Measurements from ENCODE around the gene GNB1L. TPM values are rescaled to one million over a fixed set of nuclear protein-coding genes. Genes with fewer than 3 reads are reported as not detected.

Gene GNB1L
- total and polyA plus RNA-seq, 10 of the 15 experiments (the other 5 are each of a cell fraction or from before 2014, with no cell fraction given), result 0.21 to 19.4 (median 6.8) TPM

GRCh38 chr22:19888131-19888746 lies 33.6 kb upstream of the GNB1L start (continued):
- TF ChIP-seq E2F4 (IDR thresholded peaks at IDR 0.05; ENCODE audit: low read depth, low read length), result no peak

DNA sequence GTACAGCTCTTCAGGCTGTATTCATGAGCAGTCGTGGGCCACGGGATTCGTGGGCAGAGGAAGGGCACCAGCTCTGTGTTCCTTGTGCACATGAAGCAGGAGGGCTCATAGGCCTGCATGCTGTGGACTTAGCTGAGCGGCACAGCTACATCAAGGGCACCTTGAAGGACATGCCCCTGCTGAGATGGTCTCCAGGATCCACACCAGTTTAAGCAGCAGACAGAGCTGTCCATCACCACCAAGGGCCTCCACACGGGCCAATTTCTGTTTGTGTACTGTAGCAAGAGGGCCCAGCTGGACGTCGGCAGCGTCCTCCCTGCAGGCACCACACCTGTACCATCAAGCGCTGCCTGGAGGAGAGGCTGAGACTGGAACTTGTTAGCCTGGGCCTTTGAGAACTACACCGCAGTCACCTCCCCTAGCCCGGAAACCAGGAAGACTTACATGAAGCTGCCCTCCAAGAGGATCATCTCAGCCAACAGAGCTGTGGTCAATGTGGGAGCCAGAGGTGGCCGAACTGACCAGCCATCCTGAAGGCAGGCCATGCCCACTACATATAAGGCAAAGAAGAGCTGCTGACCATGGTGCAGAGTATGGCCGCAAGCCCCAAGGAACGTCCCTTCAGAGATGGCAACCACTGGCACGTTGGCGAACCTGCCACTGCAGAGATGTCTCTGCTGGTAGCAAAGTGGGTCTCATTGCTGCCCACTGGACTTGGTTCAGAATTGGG lies 32.7 kb upstream of the GNB1L start:
- Histone ChIP-seq H3K9me3 (replicated peaks; ENCODE audit: control insufficient read depth, insufficient read depth, low read length) (no peaks in the 10 kb centered on the region), H3K4me3 (no peak overlapping the region), H3K9ac (ENCODE audit: control insufficient read depth, insufficient read depth, low read length) (no peak overlapping the region), H3K79me2 (ENCODE audit: control insufficient read depth, insufficient read depth, low read length) (no peaks in the 10 kb centered on the region), H4K20me1 (ENCODE audit: control insufficient read depth, insufficient read depth) (no peaks in the 10 kb centered on the region), H3K4me2 (ENCODE audit: control insufficient read depth, insufficient read depth) (no peak overlapping the region), H3K27me3 (replicated peaks in 1 of 2; ENCODE audit: control insufficient read depth in 2 of 2, insufficient read depth in 2 of 2, low read length in 1 of 2) (no peaks in the 10 kb centered on the region), H3K4me1 (ENCODE audit: control insufficient read depth, insufficient read depth, low read length) (peaks cover 18% of the 10 kb centered on the region), H3K36me3 (ENCODE audit: control insufficient read depth in 2 of 2, insufficient read depth in 2 of 2, low read length in 1 of 2) (no peaks in the 10 kb centered on the region), H2AFZ (ENCODE audit: control insufficient read depth, low read depth, low read length) (no peak overlapping the region), H3K27ac (ENCODE audit: control insufficient read depth, insufficient read depth) (no peak overlapping the region)
- 78% methylated on average over 16 of the region's 16 CpGs for WGBS (ENCODE audit: insufficient coverage, insufficient replicate concordance, low lambda C conversion rate, missing lambda C conversion rate)
- ChIA-PET POLR2A (no interaction called here), SMC1A (ENCODE audit: uncharacterized antibody, unreplicated experiment) (interaction anchor here (0.6 kb wide), 1 partner anchor 294 kb away, joined by 3 read pairs; no protein-coding TSS in a partner anchor), RAD21 (ENCODE audit: unreplicated experiment) (no interaction called here), CTCF (interaction anchor here (1.1 to 1.2 kb wide), 2 partner anchors 22 to 23 kb away, joined by 4 read pairs; no protein-coding TSS in a partner anchor)
- TF ChIP-seq, protein P1, sequence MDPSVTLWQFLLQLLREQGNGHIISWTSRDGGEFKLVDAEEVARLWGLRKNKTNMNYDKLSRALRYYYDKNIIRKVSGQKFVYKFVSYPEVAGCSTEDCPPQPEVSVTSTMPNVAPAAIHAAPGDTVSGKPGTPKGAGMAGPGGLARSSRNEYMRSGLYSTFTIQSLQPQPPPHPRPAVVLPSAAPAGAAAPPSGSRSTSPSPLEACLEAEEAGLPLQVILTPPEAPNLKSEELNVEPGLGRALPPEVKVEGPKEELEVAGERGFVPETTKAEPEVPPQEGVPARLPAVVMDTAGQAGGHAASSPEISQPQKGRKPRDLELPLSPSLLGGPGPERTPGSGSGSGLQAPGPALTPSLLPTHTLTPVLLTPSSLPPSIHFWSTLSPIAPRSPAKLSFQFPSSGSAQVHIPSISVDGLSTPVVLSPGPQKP (IDR thresholded peaks at IDR 0.05; ENCODE audit: low read depth, low read length), result no peak
- TF ChIP-seq, protein P2, sequence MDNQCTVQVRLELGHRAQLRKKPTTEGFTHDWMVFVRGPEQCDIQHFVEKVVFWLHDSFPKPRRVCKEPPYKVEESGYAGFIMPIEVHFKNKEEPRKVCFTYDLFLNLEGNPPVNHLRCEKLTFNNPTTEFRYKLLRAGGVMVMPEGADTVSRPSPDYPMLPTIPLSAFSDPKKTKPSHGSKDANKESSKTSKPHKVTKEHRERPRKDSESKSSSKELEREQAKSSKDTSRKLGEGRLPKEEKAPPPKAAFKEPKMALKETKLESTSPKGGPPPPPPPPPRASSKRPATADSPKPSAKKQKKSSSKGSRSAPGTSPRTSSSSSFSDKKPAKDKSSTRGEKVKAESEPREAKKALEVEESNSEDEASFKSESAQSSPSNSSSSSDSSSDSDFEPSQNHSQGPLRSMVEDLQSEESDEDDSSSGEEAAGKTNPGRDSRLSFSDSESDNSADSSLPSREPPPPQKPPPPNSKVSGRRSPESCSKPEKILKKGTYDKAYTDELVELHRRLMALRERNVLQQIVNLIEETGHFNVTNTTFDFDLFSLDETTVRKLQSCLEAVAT (IDR thresholded peaks at IDR 0.05), result no peak
- TF ChIP-seq CEBPB (IDR thresholded peaks at IDR 0.05; ENCODE audit: borderline replicate concordance in 1 of 2, low read depth in 2 of 2, low read length in 2 of 2) (no peak), PAX8 (IDR thresholded peaks at IDR 0.05) (no peak), TARDBP (IDR thresholded peaks at IDR 0.05; ENCODE audit: borderline replicate concordance) (no peak), PML (IDR thresholded peaks at IDR 0.05; ENCODE audit: low read length) (no peak), BMI1 (IDR thresholded peaks at IDR 0.05; ENCODE audit: borderline replicate concordance) (no peak), USF2 (IDR thresholded peaks at IDR 0.05; ENCODE audit: borderline replicate concordance, low read depth, low read length) (no peak), GABPA (IDR thresholded peaks at IDR 0.05; ENCODE audit: low read depth) (no peak), ASH2L (IDR thresholded peaks at IDR 0.05; ENCODE audit: borderline replicate concordance, low read depth) (no peak), IKZF2 (IDR thresholded peaks at IDR 0.05) (no peak), WRNIP1 (IDR thresholded peaks at IDR 0.05; ENCODE audit: borderline replicate concordance, low read depth, low read length) (no peak)
- intact Hi-C loops (cut with micrococcal nuclease; ENCODE audit: unreplicated experiment) (no loop called here), in situ Hi-C loops (cut with MboI) (no loop called here)
- ATAC-seq, result no peak
- DNase-seq (ENCODE audit: low read depth, low spot score), result no peak
- FAIRE-seq, result no peak
- no TSS peak for BruUV-seq (replicated peaks)

Measured in GM12878 (cell line).